Fibroblast of the aortic adventitia (primary cell): Measurements from ENCODE around the gene C16orf96. TPM values are rescaled to one million over a fixed set of nuclear protein-coding genes. Genes with fewer than 3 reads are reported as not detected.
A peak's percentile ranks its signal among the peaks of the same experiment; 100 is the strongest.

Experiments used
- DNase-seq: peaks from one replicate; pipeline ENCODE4 v3.0.0-alpha.2; 2010; ENCODE audit warnings: low read depth
- H3K4me3 ChIP-seq: 2 replicates; pipeline ENCODE4 v1.5.1; 2011; ENCODE audit warnings: low read depth, mild to moderate bottlenecking, control low read depth, low read length, moderate library complexity
- total RNA-seq: library from RNA; depleted of rRNA; stranded (reverse); fragments of >200 nt; gene quantifications from 2 replicates; pipeline ENCODE4 v1.2.3, GENCODE V29; 2012; ENCODE audit warnings: low replicate concordance
- TF ChIP-seq, protein P1 (sequence below): IDR thresholded peaks from 2 replicates; pipeline ENCODE4 v1.5.1; 2011; ENCODE audit warnings: mild to moderate bottlenecking, low read length, control low read depth, inconsistent platforms; ENCODE audit not compliant: insufficient read depth

The C16orf96 gene
- total RNA-seq, result under 0.01 TPM in 1 of 2 replicates, not detected in the other

DNA sequence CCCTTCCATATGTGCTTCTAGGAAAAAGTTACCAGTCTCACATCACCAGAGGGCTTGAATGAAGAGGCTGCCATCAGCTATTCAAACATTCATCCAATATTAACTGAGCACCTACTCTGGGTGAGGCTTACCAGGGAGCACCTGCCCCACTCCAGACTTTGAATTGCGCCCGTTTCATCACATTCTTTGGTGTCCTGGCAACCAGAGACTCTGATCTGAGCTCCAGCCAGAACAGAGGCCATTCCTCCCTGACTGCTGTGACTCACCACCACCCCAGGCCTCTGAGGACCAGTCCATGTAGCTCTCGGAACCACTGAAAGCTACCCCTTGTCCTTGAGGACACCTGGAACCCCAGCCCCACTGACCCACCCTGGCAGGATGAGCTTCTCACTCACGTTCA, at the start of gene C16orf96:
TSS of gene C16orf96 (plus strand) at position 229 of the 400 bp plus-strand sequence. CDS start at position 379, 150 bp downstream.
- H3K4me3 ChIP-seq, result no peak within 1 kb of the TSS
- TF ChIP-seq, protein P1, sequence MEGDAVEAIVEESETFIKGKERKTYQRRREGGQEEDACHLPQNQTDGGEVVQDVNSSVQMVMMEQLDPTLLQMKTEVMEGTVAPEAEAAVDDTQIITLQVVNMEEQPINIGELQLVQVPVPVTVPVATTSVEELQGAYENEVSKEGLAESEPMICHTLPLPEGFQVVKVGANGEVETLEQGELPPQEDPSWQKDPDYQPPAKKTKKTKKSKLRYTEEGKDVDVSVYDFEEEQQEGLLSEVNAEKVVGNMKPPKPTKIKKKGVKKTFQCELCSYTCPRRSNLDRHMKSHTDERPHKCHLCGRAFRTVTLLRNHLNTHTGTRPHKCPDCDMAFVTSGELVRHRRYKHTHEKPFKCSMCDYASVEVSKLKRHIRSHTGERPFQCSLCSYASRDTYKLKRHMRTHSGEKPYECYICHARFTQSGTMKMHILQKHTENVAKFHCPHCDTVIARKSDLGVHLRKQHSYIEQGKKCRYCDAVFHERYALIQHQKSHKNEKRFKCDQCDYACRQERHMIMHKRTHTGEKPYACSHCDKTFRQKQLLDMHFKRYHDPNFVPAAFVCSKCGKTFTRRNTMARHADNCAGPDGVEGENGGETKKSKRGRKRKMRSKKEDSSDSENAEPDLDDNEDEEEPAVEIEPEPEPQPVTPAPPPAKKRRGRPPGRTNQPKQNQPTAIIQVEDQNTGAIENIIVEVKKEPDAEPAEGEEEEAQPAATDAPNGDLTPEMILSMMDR, result no peak
- DNase-seq, result peak; percentile 18

DNA sequence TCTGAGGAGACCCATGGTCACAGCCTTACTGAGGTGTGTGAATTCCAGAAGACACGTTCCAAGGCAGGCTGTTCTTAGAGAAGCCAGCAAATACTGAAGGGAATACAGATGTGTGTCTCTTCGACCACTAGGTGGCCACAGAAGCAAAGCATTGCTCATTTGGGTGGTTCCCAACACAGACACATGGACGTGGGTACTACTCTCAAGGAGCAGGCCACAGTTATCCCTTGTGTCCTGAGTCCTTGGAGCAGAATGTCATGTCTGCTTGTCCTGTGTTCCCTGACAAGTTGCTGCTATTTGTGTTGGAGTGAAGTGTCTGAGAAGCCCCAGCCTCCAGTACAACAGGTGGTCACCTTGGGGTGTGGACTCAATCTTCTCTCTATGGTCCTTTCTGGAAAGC, 49.7 kb upstream of the C16orf96 start:
- DNase-seq, result peak; percentile 89
- no peak overlapping the region for H3K4me3 ChIP-seq
- TF ChIP-seq, protein P1, result peak; percentile 89

DNA sequence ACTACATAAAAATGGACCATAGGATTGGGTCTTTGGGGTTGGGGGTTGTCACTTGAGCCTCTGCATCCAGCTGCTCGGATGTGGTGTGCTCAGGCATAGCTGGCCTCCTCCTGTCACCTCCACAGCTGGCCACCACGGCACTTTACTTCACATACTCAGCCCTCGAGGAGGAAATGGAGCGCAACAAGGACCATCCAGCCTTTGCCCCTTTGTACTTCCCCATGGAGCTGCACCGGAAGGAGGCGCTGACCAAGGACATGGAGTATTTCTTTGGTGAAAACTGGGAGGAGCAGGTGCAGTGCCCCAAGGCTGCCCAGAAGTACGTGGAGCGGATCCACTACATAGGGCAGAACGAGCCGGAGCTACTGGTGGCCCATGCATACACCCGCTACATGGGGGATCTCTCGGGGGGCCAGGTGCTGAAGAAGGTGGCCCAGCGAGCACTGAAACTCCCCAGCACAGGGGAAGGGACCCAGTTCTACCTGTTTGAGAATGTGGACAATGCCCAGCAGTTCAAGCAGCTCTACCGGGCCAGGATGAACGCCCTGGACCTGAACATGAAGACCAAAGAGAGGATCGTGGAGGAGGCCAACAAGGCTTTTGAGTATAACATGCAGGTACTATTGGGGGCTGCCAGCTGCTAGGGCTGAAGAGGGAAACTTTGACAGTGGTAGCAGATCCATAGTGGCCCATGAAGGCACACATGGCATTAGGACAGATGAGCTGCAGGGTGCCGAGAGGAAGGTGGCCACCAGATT, 48.4 kb upstream of the C16orf96 start:
- no peak for DNase-seq
- TF ChIP-seq, protein P1, result no peak
- H3K4me3 ChIP-seq, result no peak overlapping the region

DNA sequence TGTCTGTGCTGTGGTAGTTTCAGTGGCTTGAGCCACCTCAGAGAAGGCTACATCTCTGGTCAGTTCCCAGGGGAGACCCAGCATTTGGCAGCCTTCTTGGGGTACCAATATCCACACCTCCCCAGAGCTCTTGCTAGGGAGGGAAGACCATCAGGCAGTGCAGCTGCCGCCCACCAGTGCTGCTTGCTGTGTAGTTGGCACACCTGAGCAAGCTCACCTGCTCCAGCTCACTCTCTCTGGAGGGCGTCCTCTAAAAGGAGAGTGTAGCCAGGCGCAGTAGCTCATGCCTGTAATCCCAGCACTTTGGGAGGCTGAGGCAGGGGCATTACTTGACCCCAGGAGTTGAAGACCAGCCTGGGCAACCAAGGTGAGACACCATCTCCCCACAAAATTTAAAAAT, 47.3 kb upstream of the C16orf96 start:
- DNase-seq, result no peak
- H3K4me3 ChIP-seq, result no peak overlapping the region
- TF ChIP-seq, protein P1, result no peak

DNA sequence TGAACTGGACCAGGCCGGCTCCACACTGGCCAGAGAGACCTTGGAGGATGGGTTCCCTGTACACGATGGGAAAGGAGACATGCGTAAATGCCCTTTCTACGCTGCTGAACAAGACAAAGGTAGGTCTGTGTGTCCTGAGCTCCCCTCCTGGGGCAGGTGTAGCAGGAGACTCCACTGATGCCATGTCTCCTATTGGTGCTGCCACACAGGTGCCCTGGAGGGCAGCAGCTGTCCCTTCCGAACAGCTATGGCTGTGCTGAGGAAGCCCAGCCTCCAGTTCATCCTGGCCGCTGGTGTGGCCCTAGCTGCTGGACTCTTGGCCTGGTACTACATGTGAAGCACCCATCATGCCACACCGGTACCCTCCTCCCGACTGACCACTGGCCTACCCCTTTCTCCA, 46.7 kb upstream of the C16orf96 start:
- DNase-seq, result no peak
- TF ChIP-seq, protein P1, result no peak
- no peak overlapping the region for H3K4me3 ChIP-seq

DNA sequence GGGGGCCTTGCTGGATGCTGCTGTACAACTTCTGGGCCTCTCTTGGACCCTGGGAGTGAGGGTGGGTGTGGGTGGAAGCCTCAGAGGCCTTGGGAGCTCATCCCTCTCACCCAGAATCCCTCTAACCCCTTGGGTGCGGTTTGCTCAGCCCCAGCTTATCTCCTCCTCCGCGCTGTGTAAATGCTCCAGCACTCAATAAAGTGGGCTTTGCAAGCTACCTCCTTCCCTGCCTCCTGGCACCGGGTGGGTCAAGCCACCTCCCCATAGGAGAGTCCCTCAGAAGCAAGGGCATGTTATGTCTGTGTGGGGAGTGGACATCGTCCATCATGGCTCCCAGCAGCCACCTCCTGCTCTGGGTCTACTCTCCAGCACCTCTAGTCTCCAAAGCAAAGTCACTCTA, 46.0 kb upstream of the C16orf96 start:
- DNase-seq, result no peak

More for the DNA sequence above, 46.0 kb upstream of the C16orf96 start:
- no peak overlapping the region for H3K4me3 ChIP-seq
- TF ChIP-seq, protein P1, result no peak
